ENCODE measurements around the gene RFFL.
"Not testable (repeated sequence)": the region's sequence is repeated elsewhere in the genome, so short reads cannot be mapped to it uniquely, and the experiment has no call there.

The RFFL gene

GRCh38 chr17:35063514-35064223 is at the start of gene RFFL:
Gene RFFL, minus strand, starts transcription at chr17:35063707. Its CDS starts 37,154 bp downstream, at chr17:35026553.
- peak; percentile 90 for DNase-seq

- not testable (repeated sequence) for DNase-seq
Observed at GRCh38 chr17:35110791-35111190, 47.3 kb upstream of the RFFL start.

- DNase-seq, result no peak
Observed at GRCh38 chr17:35104844-35105450, 41.4 kb upstream of the RFFL start.

- no peak for DNase-seq
Observed at GRCh38 chr17:35103271-35103670, 39.8 kb upstream of the RFFL start.

GRCh38 chr17:35101725-35102124 is 38.2 kb upstream of the RFFL start:
- DNase-seq, result no peak

GRCh38 chr17:35101036-35101435 is 37.5 kb upstream of the RFFL start:
- DNase-seq, result no peak

GRCh38 chr17:35099908-35100307 is 36.4 kb upstream of the RFFL start:
- no peak for DNase-seq

GRCh38 chr17:35097776-35098175 is 34.3 kb upstream of the RFFL start:
- no peak for DNase-seq

- no peak for DNase-seq
Observed at GRCh38 chr17:35095741-35096140, 32.2 kb upstream of the RFFL start.

GRCh38 chr17:35094902-35095301 is 31.4 kb upstream of the RFFL start:
- no peak for DNase-seq

- not testable (repeated sequence) for DNase-seq
Observed at GRCh38 chr17:35090707-35091106, 27.2 kb upstream of the RFFL start.

GRCh38 chr17:35089586-35090296 is 26.2 kb upstream of the RFFL start:
- no peak for DNase-seq

GRCh38 chr17:35088881-35089585 is 25.5 kb upstream of the RFFL start:
- DNase-seq, result peak; percentile 94

- peak; percentile 60 for DNase-seq
Observed at GRCh38 chr17:35088356-35088880, 24.9 kb upstream of the RFFL start.

- DNase-seq, result no peak
Observed at GRCh38 chr17:35087731-35088355, 24.3 kb upstream of the RFFL start.

- DNase-seq, result no peak
Observed at GRCh38 chr17:35086931-35087573, 23.5 kb upstream of the RFFL start.

GRCh38 chr17:35086164-35086563 is 22.7 kb upstream of the RFFL start:
- DNase-seq, result no peak

GRCh38 chr17:35084987-35085386 is 21.5 kb upstream of the RFFL start:
- DNase-seq, result no peak

GRCh38 chr17:35083071-35083470 is 19.6 kb upstream of the RFFL start:
- no peak for DNase-seq

GRCh38 chr17:35082073-35082657 is 18.7 kb upstream of the RFFL start:
- DNase-seq, result no peak

- DNase-seq, result no peak
Observed at GRCh38 chr17:35081638-35082037, 18.1 kb upstream of the RFFL start.

GRCh38 chr17:35080536-35080935 is 17.0 kb upstream of the RFFL start:
- peak; percentile 23 for DNase-seq

All from NK-92 treated with Interleukin-12 subunit alpha and Interleukin-12 subunit beta, amount 100 ng/mL, for 24 hours (cell line).